DOHH2 (cell line): ENCODE data around the gene TNK2.

ENCODE experiments used
- H3F3A ChIP-seq: fragments of 200-600 bp; sonication (generic), shearing (Covaris generic); 2 replicates; pipeline ENCODE4 v1.6.0; 2016; ENCODE audit warnings: antibody characterized with exemption, mild to moderate bottlenecking; ENCODE audit not compliant: control insufficient read depth, insufficient read depth
- H3K27ac ChIP-seq: fragments of 200-600 bp; sonication (generic); 2 replicates; pipeline ENCODE4 v1.5.1; 2014; ENCODE audit warnings: low read depth, mild to moderate bottlenecking, low read length, moderate library complexity
- H3K27me3 ChIP-seq: fragments of 200-600 bp; sonication (generic); 2 replicates; pipeline ENCODE4 v1.6.1; 2014; ENCODE audit warnings: mild to moderate bottlenecking, low read length, mixed read lengths; ENCODE audit not compliant: control insufficient read depth
- H3K36me3 ChIP-seq: fragments of 200-600 bp; sonication (generic); 2 replicates; pipeline ENCODE4 v1.6.1; 2014; ENCODE audit warnings: mild to moderate bottlenecking, low read length, moderate library complexity, mixed read lengths; ENCODE audit not compliant: control insufficient read depth
- H3K4me1 ChIP-seq: fragments of 200-600 bp; sonication (generic); 2 replicates; pipeline ENCODE4 v1.6.1; 2014; ENCODE audit warnings: mild to moderate bottlenecking, low read length, mixed read lengths; ENCODE audit not compliant: control insufficient read depth
- H3K4me2 ChIP-seq: fragments of 200-600 bp; sonication (generic); 2 replicates; pipeline ENCODE4 v1.6.0; 2014; ENCODE audit warnings: mild to moderate bottlenecking, low read length, moderate library complexity
- H3K4me3 ChIP-seq: fragments of 200-600 bp; sonication (generic); 2 replicates; pipeline ENCODE4 v1.5.1; 2014; ENCODE audit warnings: mild to moderate bottlenecking, low read length, mixed read lengths
- H3K79me2 ChIP-seq: fragments of 200-600 bp; sonication (generic); 2 replicates; pipeline ENCODE4 v1.6.1; 2014; ENCODE audit warnings: mild to moderate bottlenecking, low read length, mixed read lengths; ENCODE audit not compliant: control insufficient read depth
- H3K9me2 ChIP-seq: fragments of 200-600 bp; sonication (generic); replicated peaks from 2 replicates; pipeline ENCODE4 v1.6.1; 2014; ENCODE audit warnings: mild to moderate bottlenecking, low read length, mixed read lengths; ENCODE audit not compliant: control insufficient read depth
- H3K9me3 ChIP-seq: fragments of 200-600 bp; sonication (generic); 2 replicates; pipeline ENCODE4 v1.6.1; 2014; ENCODE audit warnings: antibody characterized with exemption, low read length, mixed read lengths; ENCODE audit not compliant: control insufficient read depth, insufficient read depth
- H4K20me1 ChIP-seq: fragments of 200-600 bp; sonication (generic); 2 replicates; pipeline ENCODE4 v1.6.0; 2014; ENCODE audit warnings: low read depth, mild to moderate bottlenecking, antibody characterized with exemption, low read length, moderate library complexity; ENCODE audit not compliant: control insufficient read depth, insufficient read depth
- CTCF ChIP-seq: fragments of 200-600 bp; sonication (generic); IDR thresholded peaks from one replicate; pipeline ENCODE4 v1.5.1; 2014; ENCODE audit warnings: antibody characterized with exemption, mild to moderate bottlenecking, low read depth, low read length; ENCODE audit not compliant: poor library complexity, severe bottlenecking
- EZH2phosphoT487 ChIP-seq: fragments of 200-600 bp; sonication (generic); IDR thresholded peaks from 2 replicates; pipeline ENCODE4 v1.6.1; 2017; ENCODE audit warnings: borderline replicate concordance, mild to moderate bottlenecking, antibody characterized with exemption, low read length, moderate library complexity, mixed read lengths

TNK2 gene

DNA sequence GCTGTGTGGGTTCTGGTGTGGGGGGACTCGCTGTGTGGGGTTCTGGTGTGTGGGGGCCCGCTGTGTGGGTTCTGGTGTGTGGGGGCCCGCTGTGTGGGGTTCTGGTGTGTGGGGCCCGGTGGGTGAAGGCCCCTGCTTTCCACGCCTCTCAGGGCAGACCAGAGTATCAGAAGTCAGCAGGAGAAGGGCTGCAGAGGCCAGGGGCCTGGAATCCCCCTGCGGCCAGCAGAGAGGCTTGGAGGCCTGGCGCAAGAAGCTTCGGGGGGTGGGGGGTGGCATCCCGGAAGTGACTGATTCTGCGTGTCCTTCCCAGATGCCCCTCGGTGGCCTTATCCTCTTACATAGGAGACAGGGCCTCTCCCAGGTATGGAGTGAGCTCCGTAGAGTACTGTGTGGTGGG, 37.4 kb downstream of the TNK2 start:
- Histone ChIP-seq H3K36me3 (no peaks in the 10 kb centered on the region), H3K9me2 (no peaks in the 10 kb centered on the region), H3K27me3 (no peaks in the 10 kb centered on the region), H4K20me1 (no peaks in the 10 kb centered on the region), H3K4me2 (no peak overlapping the region), H3K27ac (no peak overlapping the region), H3K4me3 (no peak overlapping the region), H3K9me3 (no peaks in the 10 kb centered on the region), H3K79me2 (no peaks in the 10 kb centered on the region), H3K4me1 (no peaks in the 10 kb centered on the region), H3F3A (no peaks in the 10 kb centered on the region)
- TF ChIP-seq EZH2phosphoT487 (no peak), CTCF (no peak)

- Histone ChIP-seq H4K20me1 (no peaks in the 10 kb centered on the region), H3K27me3 (no peaks in the 10 kb centered on the region), H3K4me1 (no peaks in the 10 kb centered on the region), H3F3A (no peaks in the 10 kb centered on the region), H3K4me2 (no peak overlapping the region), H3K27ac (no peak overlapping the region), H3K9me3 (no peaks in the 10 kb centered on the region), H3K4me3 (no peak overlapping the region), H3K36me3 (no peaks in the 10 kb centered on the region), H3K9me2 (no peaks in the 10 kb centered on the region), H3K79me2 (no peaks in the 10 kb centered on the region)
- TF ChIP-seq EZH2phosphoT487: no peak
- TF ChIP-seq CTCF: no peak
Measured at GRCh38 chr3:195870442-195870841, 37.9 kb downstream of the TNK2 start.

DNA sequence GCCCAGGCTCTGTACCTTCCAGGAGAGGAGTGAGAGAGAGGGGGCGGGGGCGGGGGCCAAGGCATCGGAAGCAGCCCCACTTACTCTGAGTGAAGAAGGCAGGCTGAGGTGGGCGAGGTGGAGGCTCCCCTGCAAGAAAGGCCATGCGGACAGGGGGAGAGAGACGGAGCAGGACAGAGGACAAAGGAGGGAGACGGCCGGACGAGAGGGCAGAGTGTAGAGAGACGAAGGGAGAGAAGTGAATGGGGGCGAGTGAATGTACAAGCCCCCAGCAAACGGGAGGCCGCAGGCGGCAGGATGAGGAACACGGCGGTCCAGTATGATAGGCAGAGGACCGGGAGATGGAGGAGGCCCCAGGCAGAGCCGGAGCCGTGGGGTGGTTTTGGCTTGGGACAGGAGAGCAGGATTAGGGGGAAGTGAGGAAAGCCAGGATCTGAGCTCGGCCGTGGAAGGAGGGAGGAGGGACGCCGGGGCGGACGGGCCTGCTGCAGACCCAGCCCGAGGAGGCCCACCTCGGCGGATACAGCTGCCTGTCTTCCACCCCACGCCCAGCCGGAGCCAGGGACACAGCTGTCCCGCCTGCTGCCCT, 38.8 kb downstream of the TNK2 start:
- Histone ChIP-seq H3F3A (no peaks in the 10 kb centered on the region), H3K79me2 (no peaks in the 10 kb centered on the region), H3K27me3 (no peaks in the 10 kb centered on the region), H3K4me3 (no peak overlapping the region), H3K36me3 (no peaks in the 10 kb centered on the region), H4K20me1 (no peaks in the 10 kb centered on the region), H3K9me2 (no peaks in the 10 kb centered on the region), H3K9me3 (no peaks in the 10 kb centered on the region), H3K27ac (no peak overlapping the region), H3K4me1 (no peaks in the 10 kb centered on the region), H3K4me2 (no peak overlapping the region)
- TF ChIP-seq EZH2phosphoT487: no peak
- TF ChIP-seq CTCF: no peak

GRCh38 chr3:195868866-195869412, 39.4 kb downstream of the TNK2 start:
- Histone ChIP-seq H3K27ac (no peak overlapping the region), H3K9me3 (no peaks in the 10 kb centered on the region), H3K4me1 (no peaks in the 10 kb centered on the region), H3K36me3 (no peaks in the 10 kb centered on the region), H3K79me2 (no peaks in the 10 kb centered on the region), H3K27me3 (no peaks in the 10 kb centered on the region), H4K20me1 (no peaks in the 10 kb centered on the region), H3K9me2 (no peaks in the 10 kb centered on the region), H3F3A (no peaks in the 10 kb centered on the region), H3K4me2 (no peak overlapping the region), H3K4me3 (no peak overlapping the region)
- no peak for TF ChIP-seq EZH2phosphoT487
- no peak for TF ChIP-seq CTCF
